Loucy (cell line): ENCODE measurements around the gene RTL10.

Experiments
- H2AFZ ChIP-seq: fragments of 200-600 bp; sonication (generic); 2 replicates; pipeline ENCODE4 v1.6.0; 2016; ENCODE audit warnings: antibody characterized with exemption, mild to moderate bottlenecking, low read length, moderate library complexity
- H3F3A ChIP-seq: fragments of 200-600 bp; 2 replicates; pipeline ENCODE4 v1.6.0; 2016; ENCODE audit warnings: antibody characterized with exemption, low read depth, mild to moderate bottlenecking
- H3K27me3 ChIP-seq: fragments of 200-600 bp; sonication (generic); 2 replicates; pipeline ENCODE4 v1.6.1; 2014; ENCODE audit warnings: low read length, mild to moderate bottlenecking; ENCODE audit not compliant: insufficient read depth, poor library complexity, severe bottlenecking
- H3K36me3 ChIP-seq: fragments of 200-600 bp; sonication (generic); 2 replicates; pipeline ENCODE4 v1.6.1; 2016; ENCODE audit warnings: low read length; ENCODE audit not compliant: insufficient read depth
- H3K4me1 ChIP-seq: fragments of 200-600 bp; sonication (generic); 2 replicates; pipeline ENCODE4 v1.5.1; 2014; ENCODE audit warnings: low read length, mild to moderate bottlenecking; ENCODE audit not compliant: insufficient read depth, poor library complexity, severe bottlenecking
- H3K4me2 ChIP-seq: fragments of 200-600 bp; sonication (generic); 2 replicates; pipeline ENCODE4 v1.6.0; 2014; ENCODE audit warnings: antibody characterized with exemption, low read length, low read depth, mild to moderate bottlenecking; ENCODE audit not compliant: poor library complexity, severe bottlenecking
- H3K4me3 ChIP-seq: fragments of 200-600 bp; sonication (generic); 2 replicates; pipeline ENCODE4 v1.5.1; 2014; ENCODE audit warnings: low read length, mild to moderate bottlenecking, mixed read lengths; ENCODE audit not compliant: poor library complexity, severe bottlenecking
- H3K79me2 ChIP-seq: fragments of 200-600 bp; sonication (generic); 2 replicates; pipeline ENCODE4 v1.6.1; 2014; ENCODE audit warnings: low read length; ENCODE audit not compliant: insufficient read depth
- H3K9ac ChIP-seq: fragments of 200-600 bp; sonication (generic); 2 replicates; pipeline ENCODE4 v1.6.0; 2014; ENCODE audit warnings: mild to moderate bottlenecking, low read depth, low read length, moderate library complexity; ENCODE audit not compliant: poor library complexity, severe bottlenecking
- H3K9me2 ChIP-seq: fragments of 200-600 bp; sonication (generic); replicated peaks from 2 replicates; pipeline ENCODE4 v1.6.1; 2016; ENCODE audit warnings: low read depth, low read length, mixed read lengths
- H3K9me3 ChIP-seq: fragments of 200-600 bp; sonication (generic); 2 replicates; pipeline ENCODE4 v1.6.1; 2014; ENCODE audit warnings: mild to moderate bottlenecking, antibody characterized with exemption, low read length, low read depth; ENCODE audit not compliant: insufficient read depth
- H4K20me1 ChIP-seq: fragments of 200-600 bp; sonication (generic); 2 replicates; pipeline ENCODE4 v1.6.0; 2014; ENCODE audit warnings: antibody characterized with exemption, low read length, mild to moderate bottlenecking; ENCODE audit not compliant: insufficient read depth, poor library complexity, severe bottlenecking
- CTCF ChIP-seq: fragments of 200-600 bp; sonication (generic); conservative IDR thresholded peaks from 2 replicates; pipeline ENCODE4 v1.5.1; 2014; ENCODE audit warnings: mild to moderate bottlenecking, antibody characterized with exemption, low read length
- EZH2phosphoT487 ChIP-seq: fragments of 200-600 bp; IDR thresholded peaks from 2 replicates; pipeline ENCODE4 v1.6.1; 2018; ENCODE audit warnings: antibody characterized with exemption, mild to moderate bottlenecking, moderate library complexity, borderline replicate concordance

Gene RTL10

GRCh38 chr22:19843107-19843856 is 11.4 kb downstream of the RTL10 start:
- Histone ChIP-seq H4K20me1 (no peaks in the 10 kb centered on the region), H3K9me2 (no peaks in the 10 kb centered on the region), H3F3A (no peaks in the 10 kb centered on the region), H3K27me3 (no peaks in the 10 kb centered on the region), H3K9ac (no peak overlapping the region), H3K36me3 (no peaks in the 10 kb centered on the region), H3K4me1 (peaks cover 21% of the 10 kb centered on the region), H2AFZ (no peak overlapping the region), H3K4me3 (no peak overlapping the region), H3K4me2 (no peak overlapping the region), H3K79me2 (peaks cover 15% of the 10 kb centered on the region; the same call in 1 of the 2 replicates), H3K9me3 (no peaks in the 10 kb centered on the region)
- TF ChIP-seq EZH2phosphoT487, result no peak
- TF ChIP-seq CTCF, result no peak

DNA sequence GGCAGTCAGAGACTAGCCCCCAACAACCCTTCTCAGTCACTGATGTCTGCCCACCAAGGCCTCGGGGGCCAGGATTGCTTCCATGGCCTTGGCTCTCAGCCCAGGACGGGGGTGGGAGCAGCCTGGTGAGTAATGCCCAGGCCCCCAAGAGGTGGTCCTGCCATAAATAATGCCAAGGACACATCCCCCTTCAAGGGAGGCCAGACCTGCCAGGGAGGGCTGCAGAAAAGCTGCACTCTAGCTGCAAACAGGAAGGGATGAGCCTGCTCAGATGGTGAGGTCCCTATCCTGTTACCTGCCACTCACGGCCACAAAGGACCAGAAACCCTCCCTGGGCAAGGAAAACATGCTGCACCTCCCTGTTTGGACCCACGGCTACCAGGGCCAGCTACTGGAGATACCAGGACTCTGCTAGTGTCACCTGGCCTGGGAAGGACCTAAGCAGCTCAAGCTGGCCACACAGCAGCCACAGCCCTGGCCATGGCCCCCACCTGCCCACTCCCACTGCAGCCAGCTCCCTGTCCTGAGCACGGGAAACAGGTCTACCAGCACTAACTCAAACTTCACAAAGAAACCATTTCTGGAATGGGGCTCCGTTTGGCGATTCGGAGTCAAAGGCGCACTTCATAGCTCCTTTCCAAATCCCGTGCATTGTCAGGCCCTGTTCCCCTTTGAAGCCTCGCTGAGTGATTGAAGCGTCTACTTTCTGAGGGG is 12.1 kb downstream of the RTL10 start:
- no peak overlapping the region for H3K4me2 ChIP-seq
- no peak overlapping the region for H2AFZ ChIP-seq
- H3K79me2 ChIP-seq, result peaks cover 10% of the 10 kb centered on the region; the same call in 1 of the 2 replicates
- peaks cover 21% of the 10 kb centered on the region for H3K4me1 ChIP-seq
- TF ChIP-seq EZH2phosphoT487, result no peak
- no peak for TF ChIP-seq CTCF
- H3F3A ChIP-seq, result no peaks in the 10 kb centered on the region
- H3K9me2 ChIP-seq, result no peaks in the 10 kb centered on the region
- H3K27me3 ChIP-seq, result no peaks in the 10 kb centered on the region
- no peaks in the 10 kb centered on the region for H3K36me3 ChIP-seq
- no peak overlapping the region for H3K9ac ChIP-seq
- no peaks in the 10 kb centered on the region for H4K20me1 ChIP-seq
- H3K9me3 ChIP-seq, result no peaks in the 10 kb centered on the region
- no peak overlapping the region for H3K4me3 ChIP-seq

- Histone ChIP-seq H3K9me2 (no peaks in the 10 kb centered on the region), H3K4me2 (no peak overlapping the region), H4K20me1 (no peaks in the 10 kb centered on the region), H3F3A (no peaks in the 10 kb centered on the region), H3K79me2 (peaks cover 2% of the 10 kb centered on the region; the same call in 1 of the 2 replicates), H3K9me3 (no peaks in the 10 kb centered on the region), H3K4me1 (peaks cover 21% of the 10 kb centered on the region), H3K36me3 (no peaks in the 10 kb centered on the region), H3K9ac (no peak overlapping the region), H3K27me3 (no peaks in the 10 kb centered on the region), H3K4me3 (no peak overlapping the region), H2AFZ (no peak overlapping the region)
- TF ChIP-seq EZH2phosphoT487 (no peak), CTCF (peak; percentile 41)
Observed at GRCh38 chr22:19841641-19842392, 12.9 kb downstream of the RTL10 start.
